Fibroblast of skin of left biceps (primary cell): ENCODE results near the gene NXT1.
A peak's percentile ranks its signal among the peaks of the same experiment; 100 is the strongest.

ENCODE experiments used
- DNase-seq, 2 experiments: peaks; one replicate each; pipeline ENCODE4 v3.0.0-alpha.2; 2013; ENCODE audit warnings: low read depth in 2 of 2

NXT1 gene

DNA sequence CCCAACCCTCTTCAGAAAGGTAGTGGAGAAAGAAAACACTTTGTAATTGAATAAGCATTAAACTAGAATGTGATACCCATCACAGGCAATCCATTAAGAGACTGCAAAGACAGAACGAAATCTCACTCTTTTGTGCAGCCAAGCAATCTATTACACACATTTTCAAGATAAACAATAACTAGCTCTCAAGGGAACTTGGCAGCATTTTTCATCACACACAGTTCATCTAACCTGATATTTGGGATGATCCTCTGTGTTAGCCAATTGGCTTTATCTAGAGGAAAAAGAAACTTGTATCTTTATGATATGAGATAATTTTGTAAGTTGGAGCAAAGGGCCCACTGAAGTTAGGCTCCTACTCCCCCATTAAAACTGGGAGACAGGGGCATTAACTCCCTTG lies 9.9 kb downstream of the NXT1 start:
- no peak for DNase-seq

DNA sequence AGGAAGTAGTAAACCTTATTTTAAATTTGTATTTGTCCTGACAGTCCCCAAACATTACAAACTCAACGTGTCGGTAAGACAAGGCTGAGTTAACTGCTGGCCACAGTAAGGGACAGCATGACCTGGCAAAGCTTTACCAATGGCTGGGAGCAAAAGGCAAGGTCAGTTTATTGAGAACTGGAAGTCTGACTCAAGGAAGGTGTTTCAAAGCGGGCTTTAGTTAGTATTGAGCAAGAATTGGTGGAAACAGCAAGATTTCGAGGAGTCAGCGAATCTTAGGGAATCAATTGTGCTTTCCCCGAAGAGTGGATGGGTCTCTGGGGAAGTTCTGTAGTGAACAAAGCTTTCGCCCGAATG lies 10.5 kb downstream of the NXT1 start:
- DNase-seq, result no peak

DNA sequence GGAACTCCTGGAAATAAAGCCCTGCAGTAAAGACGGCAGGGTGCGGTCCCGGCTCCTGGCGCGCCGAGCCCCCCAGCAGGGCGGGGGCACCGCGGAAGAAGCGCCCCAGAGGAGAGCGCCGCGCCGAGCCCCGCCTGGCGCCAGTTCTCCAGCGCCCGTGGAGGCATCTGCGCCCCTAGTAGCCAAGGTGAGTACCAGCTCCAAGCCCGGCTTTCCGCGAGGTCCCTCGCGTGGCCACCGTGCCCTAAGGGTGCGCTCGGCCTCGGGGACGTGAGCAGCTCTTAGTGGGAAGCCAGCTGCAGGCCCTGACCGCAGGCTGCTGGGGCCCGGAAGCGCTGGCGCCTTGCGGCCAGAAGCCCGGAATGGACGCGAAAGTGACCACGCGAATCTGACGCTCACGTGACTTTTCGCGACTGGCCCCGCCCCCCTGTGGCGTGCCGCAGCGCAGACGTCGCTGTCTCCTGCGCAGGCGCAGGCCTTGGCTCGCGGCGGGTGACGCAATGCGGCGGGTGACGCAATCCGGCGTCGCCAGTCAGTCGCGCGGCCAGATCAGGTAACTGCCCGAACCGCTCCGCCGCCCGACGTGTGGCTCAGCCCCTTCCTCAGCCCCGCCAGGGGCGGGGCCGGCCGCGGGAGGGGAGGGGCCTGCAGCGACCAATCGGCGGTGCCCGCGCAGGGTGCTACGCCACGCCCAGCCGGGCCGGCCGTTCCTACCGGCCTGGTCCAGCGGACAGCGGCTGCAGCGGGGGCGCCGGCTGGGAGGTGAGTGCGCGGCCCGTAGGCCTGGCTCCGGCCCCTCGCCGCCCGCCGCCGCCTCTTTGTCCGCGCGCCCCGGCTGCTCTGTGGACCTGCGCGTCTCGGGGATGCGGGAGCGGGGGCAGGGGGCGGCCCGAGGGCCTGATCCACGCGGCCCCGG lies 11.1 kb downstream of the NXT1 start, which contains the start of gene GZF1:
TSS of gene GZF1 (plus strand) at position 707 of the 916 bp plus-strand sequence. CDS start 2,202 bp downstream, outside the sequence.
- DNase-seq, result peak; percentile 94 to 95

DNA sequence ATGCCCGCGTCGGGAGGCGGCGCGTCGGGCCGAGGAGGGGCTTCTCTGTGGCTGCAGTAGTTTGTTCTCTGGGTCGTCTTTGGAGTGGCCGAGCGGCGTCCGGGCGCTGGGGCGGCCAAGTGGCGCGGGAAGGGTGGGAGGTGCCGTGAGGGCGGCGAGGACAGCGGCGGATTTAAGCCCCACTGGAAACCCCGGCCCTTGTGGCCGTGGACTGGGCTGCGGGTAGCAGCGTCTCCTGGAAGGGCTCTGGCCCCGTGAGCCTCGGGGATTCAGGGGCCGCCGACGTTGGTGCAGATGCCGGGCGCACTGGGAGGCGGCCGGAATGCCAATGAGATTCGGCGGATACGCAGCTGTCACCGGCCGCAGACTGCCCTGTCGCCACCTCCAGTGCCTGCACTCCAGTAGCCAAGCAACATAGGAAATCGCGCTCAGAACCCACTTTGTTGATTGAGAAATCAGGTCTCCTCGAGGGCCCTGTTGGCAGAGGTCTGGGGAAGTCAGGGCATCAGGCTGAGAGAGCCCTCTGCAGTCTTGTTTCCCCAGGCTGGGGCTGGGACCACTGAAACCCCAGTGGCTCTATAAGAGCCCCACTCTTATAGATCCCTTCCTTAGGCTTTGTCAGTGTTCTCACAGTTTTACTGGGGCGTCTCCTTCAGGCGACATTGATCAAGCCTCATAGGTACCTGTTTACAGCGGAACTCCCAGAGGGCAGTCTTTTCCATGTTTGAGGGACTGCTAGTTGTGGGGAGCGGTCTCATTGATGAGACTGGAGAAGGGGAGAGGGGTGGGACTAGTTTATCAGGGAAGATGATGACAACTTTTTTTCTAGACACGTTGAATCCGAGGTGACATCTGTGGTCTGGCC lies 12.0 kb downstream of the NXT1 start:
- DNase-seq, result no peak

DNA sequence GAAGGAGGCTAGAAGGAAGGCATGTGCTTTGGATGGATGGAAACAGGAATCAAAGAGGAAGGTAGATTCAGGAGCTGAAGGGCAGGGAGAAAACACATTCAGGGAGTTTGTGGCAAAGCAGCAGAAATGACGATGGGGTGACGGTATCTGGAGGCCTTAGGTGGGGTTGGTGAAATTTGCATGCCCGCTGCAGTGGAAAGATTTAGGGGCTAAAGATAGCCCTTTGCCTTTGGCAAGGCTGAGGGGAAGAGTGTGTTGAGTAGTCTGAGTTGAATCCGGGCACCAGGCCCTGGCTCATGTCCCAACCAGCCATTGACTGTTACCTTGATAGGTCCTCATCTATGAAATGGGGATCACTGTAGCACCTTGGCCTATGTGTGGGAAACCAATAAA lies 12.7 kb downstream of the NXT1 start:
- no peak for DNase-seq

DNA sequence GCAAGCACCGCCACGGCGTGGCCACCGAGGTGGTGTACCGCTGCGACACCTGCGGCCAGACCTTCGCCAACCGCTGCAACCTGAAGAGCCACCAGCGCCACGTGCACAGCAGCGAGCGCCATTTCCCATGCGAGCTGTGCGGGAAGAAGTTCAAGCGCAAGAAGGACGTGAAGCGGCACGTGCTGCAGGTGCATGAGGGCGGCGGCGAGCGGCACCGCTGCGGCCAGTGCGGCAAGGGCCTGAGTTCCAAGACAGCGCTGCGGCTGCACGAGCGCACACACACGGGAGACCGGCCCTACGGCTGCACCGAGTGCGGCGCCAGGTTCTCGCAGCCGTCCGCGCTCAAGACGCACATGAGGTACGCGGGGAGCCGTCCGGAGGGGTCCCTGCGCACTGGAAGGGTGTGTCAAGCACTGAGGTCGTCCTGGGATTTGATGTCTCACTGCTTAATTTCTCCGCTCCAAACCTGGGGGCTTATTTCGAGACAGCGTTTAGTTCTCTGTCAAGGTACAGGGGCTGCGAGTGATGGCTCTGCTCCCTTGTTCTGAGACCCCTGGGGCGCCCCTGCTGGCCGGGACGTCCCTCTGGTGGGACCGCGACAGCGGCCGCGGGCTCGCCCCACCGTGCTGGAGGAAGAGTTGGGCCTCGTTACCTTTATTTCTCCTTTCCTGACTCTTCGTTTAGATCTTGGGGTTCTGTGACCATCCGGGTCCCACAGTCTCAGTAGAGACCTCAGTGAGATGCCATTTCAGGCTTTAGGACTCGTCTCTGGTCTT lies 15.0 kb downstream of the NXT1 start:
- no peak for DNase-seq

DNA sequence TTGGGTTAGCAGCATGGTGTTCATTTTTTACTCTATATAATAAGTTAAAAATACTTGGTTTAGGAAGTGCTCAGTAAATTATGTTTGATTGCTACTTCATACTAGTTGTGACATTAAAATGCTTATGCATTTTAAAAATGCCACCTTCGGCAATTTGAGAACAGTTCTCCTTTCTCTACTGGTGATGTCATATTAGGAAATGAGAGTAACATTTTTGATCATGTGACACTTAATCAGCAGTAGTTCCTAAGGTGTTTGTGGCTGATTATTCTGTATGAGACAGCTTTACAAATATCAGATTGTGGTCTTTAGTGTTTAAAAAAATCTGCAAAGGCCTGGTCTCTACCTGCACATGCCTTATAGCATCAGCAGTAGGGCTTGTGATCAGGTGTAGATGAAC lies 15.8 kb downstream of the NXT1 start:
- DNase-seq, result no peak

DNA sequence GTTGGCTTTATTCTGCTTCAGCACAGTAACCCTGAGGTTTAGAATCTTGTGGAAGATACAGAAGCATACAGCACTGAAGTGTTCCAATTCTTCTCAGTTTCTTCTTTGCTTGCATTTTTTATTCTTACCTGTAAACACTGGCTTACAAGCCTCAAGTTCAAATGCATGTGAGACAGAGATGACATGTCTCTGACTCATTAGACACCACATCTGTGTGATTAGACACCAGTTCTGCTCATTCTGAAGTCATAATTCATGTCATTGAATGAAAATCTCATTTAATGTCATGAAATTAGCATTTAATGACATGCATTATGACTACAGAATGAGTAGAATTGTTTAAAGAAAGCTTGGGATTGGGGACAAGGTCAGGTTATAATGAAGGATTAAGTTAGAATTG lies 17.2 kb downstream of the NXT1 start:
- no peak for DNase-seq

DNA sequence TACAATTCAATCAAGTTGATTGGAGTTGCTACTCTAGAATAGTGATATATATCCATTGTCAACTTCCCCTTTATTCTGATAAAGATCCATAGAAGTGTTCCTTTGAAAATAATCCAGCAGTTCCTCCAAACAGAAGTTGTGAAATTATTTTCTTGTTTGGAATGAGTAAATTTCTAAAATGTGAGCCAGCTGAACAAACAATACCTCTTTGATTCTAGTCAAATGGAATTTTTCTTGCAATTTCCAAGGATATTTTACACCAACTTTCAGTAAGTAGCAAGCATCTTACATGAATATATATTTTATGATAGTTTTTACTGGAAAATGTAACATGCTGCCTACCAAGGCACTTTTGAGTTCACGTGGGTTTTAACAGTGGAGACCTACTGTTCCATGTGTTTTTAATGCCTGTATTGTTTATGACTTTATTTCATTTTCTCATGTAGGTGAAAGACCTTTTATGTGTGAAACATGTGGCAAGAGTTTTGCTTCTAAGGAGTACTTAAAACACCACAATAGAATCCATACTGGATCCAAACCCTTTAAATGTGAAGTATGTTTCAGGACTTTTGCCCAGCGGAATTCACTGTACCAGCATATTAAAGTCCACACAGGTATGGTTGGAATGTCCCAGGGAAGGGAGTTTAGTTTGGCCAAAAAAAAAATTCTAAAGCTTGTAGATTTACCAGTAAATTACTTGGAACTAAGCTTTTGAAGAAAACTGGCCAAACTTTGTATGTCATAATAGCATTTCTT lies 17.9 kb downstream of the NXT1 start:
- DNase-seq, result no peak

DNA sequence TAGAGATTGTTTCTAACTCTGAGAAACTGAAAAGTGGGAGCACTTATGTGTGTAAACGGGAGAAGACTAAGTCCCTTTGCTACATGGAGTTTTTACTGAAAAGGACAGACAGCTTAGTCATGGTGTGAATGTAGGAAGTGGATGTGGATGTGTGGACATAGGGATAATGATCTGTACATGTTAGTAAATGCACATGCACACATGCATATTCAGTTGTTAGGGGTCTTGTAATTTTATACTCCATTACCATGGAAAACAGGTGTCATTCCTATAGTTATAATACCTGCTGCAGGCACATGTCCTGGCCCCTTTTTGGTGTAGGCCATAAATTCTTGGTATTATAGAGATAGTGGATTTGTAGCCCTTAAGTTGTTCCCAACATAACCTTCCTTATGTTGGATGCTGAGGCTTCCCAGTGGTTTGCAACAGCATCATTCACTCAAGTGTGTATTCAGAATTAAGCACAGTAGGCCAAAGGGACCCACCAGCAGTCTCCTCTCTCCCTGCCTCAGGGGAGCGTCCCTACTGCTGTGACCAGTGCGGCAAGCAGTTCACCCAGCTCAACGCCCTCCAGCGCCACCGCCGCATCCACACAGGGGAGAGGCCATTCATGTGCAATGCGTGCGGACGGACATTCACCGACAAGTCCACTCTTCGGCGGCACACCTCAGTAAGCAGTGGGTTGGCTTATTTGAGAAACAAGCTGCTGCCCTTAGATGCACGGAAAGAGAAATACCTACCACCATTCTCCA lies 18.7 kb downstream of the NXT1 start:
- DNase-seq, result no peak

DNA sequence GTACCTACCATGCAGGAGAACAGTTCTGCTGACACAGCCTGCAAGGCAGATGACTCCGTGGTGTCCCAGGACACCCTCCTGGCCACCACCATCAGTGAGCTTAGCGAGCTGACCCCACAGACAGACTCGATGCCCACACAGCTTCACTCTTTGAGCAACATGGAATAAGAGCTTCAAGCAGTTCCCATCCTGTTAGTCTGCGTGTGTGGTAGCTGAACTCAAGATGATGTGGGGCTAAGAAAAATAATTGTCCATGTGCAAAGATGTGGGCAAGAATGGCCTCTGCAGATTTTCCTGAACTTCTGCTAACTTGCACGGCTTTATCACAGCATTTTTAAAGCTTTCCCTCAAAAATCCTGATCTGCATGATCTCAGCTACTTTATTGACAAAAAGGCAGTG lies 19.7 kb downstream of the NXT1 start:
- DNase-seq, result no peak

DNA sequence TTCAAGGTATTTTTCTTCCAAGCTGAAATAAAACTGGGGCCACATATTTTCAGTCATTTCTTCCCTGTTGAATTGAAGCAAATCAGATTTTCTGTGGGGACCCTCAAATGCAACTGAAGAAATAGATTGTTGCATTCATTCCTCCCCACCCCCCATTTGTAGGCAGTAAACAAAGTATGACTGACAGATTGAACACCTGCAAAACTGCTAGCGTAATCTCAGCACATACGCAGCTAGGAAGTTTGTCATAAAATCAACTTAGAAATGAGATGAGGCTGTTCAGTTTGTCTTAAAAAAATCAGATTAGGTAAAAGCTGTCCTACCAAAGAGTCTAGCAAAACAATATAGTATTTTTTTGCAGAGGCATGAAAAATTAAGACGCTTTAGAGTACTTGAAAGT lies 20.3 kb downstream of the NXT1 start:
- DNase-seq, result no peak

DNA sequence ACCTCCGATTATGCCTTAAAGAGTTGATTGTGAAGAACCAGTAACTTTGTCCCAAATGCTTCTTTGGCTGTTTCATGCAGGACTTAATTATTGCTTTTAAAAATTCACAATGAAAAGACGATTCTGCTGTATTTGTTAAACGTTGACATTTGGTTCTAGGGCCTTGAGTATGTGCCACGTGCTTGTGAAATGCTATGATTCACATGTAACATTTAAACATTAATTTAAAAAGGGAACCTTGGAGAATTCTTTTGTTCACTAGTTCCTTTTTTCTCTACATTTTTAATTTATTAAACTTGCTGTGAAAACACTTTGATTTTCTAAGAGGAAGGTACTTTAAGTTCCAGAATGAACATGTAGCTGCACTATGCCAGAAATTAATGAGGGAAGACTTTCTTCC lies 20.9 kb downstream of the NXT1 start:
- no peak for DNase-seq

DNA sequence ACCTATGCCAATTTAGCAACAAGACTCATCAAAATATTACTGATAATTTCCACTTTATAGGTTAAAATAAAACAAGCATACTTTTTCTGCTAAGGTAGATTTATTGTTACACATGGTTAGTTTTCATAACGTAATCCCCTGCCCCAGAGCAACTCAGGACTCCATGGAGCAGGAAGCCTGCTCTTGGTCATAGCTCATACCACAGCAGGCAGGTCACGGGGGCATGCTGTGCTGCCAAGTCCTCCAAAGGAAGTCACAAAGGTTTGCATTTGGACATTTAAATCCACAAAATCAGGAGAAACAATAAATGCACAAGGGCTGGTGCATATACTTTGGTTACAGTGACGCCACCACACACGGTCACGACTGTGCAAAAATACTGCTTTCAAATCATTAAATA lies 23.9 kb downstream of the NXT1 start:
- no peak for DNase-seq

DNA sequence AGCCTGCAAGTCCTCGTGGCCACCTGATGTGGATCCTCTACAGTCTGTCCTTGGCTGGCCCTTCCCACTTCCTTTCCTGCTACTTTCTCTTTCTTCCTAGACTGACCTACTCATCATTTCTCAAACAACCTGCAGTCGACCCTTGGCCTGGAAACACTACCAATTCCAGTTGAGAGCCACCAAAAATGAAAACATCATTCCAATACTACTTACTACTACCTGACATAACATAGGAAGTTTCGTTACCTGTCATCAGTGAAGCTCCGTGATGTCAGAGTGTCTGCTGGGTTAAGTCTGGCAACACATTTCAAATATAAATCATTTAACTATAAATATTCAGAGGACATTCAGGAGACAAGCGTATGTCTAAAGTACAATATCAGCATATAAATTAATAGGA lies 25.2 kb downstream of the NXT1 start:
- DNase-seq, result no peak

DNA sequence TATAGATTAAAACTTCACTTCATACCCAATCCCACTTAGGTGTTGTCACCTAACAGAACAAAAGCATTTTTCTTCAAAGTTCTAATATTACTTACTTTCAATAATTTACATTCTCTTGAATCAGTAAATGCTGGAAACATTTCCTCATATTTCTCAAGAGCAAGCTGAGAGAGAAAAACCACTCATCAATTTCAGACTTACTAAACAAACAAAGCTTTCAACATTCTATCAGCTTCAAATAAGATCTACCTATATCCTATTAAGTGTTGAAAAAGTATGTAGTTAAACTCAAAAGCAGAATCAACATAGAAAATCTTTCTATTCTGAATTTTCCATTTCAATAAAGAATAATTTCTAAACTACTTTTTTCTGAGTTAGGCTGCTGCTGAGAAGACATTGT lies 29.2 kb downstream of the NXT1 start:
- DNase-seq, result no peak

DNA sequence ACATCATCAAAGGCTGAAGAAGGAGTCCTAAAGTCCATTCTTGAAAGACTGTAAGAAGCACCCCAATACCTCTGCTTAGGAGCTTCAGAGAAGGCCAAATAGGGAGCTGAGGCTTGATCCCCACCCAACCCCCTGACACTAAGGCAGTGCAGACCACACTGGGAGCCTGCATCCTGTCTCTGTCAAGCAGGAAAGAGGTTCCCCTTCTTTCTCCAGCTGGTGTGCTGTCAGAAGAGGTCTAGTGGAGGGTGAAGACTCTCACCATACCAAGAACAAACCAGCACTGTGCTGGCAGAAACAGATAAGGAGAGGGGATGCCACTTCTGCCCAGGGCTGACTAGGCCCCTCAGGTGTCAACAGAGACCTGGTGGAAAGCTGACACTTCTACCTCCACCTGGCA lies 31.3 kb downstream of the NXT1 start:
- DNase-seq, result no peak

DNA sequence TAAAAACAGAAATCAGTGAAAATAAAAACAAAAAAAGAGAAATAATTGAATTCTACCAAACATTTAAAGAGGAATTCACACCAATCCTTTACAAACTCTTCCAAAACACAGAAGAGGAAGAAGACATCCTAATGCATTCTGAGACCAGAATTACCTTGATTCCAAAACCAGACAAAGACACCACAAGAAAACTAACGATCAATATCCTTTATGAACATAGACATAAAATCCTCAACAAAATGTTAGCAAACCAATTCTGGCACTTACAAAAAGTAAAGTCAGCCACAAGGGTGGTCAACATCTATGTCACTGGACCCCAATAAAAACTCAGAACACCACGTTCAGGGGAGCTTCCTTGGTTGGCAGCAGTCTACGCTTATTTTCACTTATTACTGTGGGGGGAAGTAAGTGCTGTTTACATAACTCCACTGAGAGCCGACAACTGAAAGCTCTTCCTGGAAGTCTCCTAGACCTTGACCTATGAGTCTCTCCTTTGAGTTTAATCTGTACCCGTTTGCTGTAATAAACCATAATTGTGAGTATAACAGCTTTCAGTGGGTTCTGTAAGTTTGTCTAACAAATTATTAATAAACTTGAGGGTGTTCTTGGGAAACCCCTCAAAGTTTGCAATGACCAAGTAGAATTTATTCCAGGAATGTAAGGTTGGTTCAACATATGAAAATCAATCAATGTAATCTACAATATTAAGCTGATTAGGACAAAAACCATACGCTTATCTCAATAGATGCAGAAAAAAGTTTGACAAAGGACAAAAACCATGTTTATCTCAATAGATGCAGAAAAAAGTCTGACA lies 35.9 kb downstream of the NXT1 start:
- DNase-seq, result no peak

DNA sequence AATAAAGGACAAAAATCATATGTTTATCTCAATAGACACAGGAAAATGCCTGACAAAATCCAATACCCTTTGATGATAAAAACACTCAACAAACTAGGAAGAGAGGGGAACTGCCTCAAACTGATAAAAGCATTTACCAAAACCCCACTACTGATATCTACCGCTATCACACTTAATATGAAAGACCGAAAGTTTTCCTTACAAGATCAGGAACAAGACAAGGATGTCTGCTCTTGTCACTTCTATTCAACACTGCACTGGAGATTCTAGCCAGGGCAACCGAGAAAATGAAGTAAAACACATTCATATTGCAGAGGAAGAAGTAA lies 36.5 kb downstream of the NXT1 start:
- DNase-seq, result no peak
